Esophagus (tissue), 2 donors: ENCODE results near the gene CNTNAP5. TPM values are rescaled to one million over a fixed set of nuclear protein-coding genes. Genes with fewer than 3 reads are reported as not detected.
"Not testable (repeated sequence)": the region's sequence is repeated elsewhere in the genome, so short reads cannot be mapped to it uniquely, and the experiment has no call there.

ENCODE experiments used
- H3K27ac ChIP-seq, 2 donors: one replicate each; pipeline ENCODE4 v1.5.1; 2013; ENCODE audit warnings: low read depth in 2 of 2, mild to moderate bottlenecking in 2 of 2, inconsistent platforms in 1 of 2, low read length in 1 of 2, moderate library complexity in 1 of 2
- H3K27me3 ChIP-seq, 2 donors: one replicate each; pipeline ENCODE4 v1.6.1; 2013; ENCODE audit warnings: low read length in 2 of 2, control low read depth in 1 of 2, mild to moderate bottlenecking in 1 of 2; ENCODE audit not compliant: insufficient read depth in 2 of 2, control insufficient read depth in 1 of 2
- H3K36me3 ChIP-seq, 2 donors: one replicate each; pipeline ENCODE4 v1.6.1; 2013; ENCODE audit warnings: low read length in 1 of 2; ENCODE audit not compliant: control insufficient read depth in 2 of 2, insufficient read depth in 2 of 2
- H3K4me1 ChIP-seq, 2 donors: one replicate each; pipeline ENCODE4 v1.6.1; 2013; ENCODE audit warnings: low read length in 1 of 2; ENCODE audit not compliant: control insufficient read depth in 2 of 2, insufficient read depth in 2 of 2
- H3K4me3 ChIP-seq, 2 donors: one replicate each; pipeline ENCODE4 v1.5.1; 2013; ENCODE audit warnings: low read length in 2 of 2, mild to moderate bottlenecking in 2 of 2, low read depth in 1 of 2, moderate library complexity in 1 of 2
- H3K9me3 ChIP-seq, 2 donors: one replicate each; pipeline ENCODE4 v1.6.1; 2013; ENCODE audit warnings: mild to moderate bottlenecking in 2 of 2, low read depth in 1 of 2, low read length in 1 of 2, moderate library complexity in 1 of 2; ENCODE audit not compliant: control insufficient read depth in 2 of 2, insufficient read depth in 1 of 2
- WGBS, 2 donors: extraction: QIAGEN DNeasy Blood & Tissue Kit; methylation state at CpG; one replicate each; pipeline ENCODE4 v1.1.7; 2013; 5-methylcytosine and 5-hydroxymethylcytosine counted together
- polyA plus RNA-seq, 2 donors: library from polyadenylated mRNA; stranded (reverse); fragments of 200-250 nt; gene quantifications; one replicate each; pipeline ENCODE4 v1.2.3, GENCODE V29; 2013
- donor health status: healthy with polysubstance abuse.
- donor health status: Bipolar disorder and iron deficiency.

The CNTNAP5 gene
- polyA plus RNA-seq, 2 donors, result not detected

DNA sequence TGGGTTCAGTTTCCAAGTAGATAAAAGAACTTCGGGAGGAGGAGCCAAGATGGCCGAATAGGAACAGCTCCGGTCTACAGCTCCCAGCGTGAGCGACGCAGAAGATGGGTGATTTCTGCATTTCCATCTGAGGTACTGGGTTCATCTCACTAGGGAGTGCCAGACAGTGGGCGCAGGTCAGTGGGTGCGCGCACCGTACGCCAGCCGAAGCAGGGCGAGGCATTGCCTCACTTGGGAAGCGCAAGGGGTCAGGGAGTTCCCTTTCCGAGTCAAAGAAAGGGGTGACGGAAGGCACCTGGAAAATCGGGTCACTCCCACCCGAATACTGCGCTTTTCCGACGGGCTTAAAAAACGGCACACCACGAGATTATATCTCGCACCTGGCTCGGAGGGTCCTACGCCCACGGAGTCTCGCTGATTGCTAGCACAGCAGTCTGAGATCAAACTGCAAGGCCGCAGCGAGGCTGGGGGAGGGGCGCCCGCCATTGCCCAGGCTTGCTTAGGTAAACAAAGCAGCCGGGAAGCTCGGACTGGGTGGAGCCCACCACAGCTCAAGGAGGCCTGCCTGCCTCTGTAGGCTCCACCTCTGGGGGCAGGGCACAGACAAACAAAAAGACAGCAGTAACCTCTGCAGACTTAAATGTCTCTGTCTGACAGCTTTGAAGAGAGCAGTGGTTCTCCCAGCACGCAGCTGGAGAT lies 382.9 kb downstream of the CNTNAP5 start:
- H3K9me3 ChIP-seq, H3K4me1 ChIP-seq, H3K36me3 ChIP-seq, H3K4me3 ChIP-seq, H3K27me3 ChIP-seq, H3K27ac ChIP-seq: not testable (repeated sequence)
- 79 to 82% methylated on average over 16 to 34 of the region's 35 CpGs for WGBS, 2 donors

GRCh38 chr2:124424074-124424473 lies 399.0 kb downstream of the CNTNAP5 start:
- 83 to 93% methylated on average over 1 of the region's 1 CpG for WGBS, 2 donors
- Histone ChIP-seq H3K27ac (no peak overlapping the region), H3K36me3 (no peaks in the 10 kb centered on the region), H3K4me1 (no peaks in the 10 kb centered on the region), H3K27me3 (no peaks in the 10 kb centered on the region), H3K9me3 (peaks cover 0 to 2% of the 10 kb centered on the region in 2 donors), H3K4me3 (no peak overlapping the region)

- 65 to 71% methylated on average over 2 of the region's 2 CpGs for WGBS, 2 donors
- Histone ChIP-seq H3K4me1 (no peaks in the 10 kb centered on the region), H3K27ac (no peak overlapping the region), H3K27me3 (no peaks in the 10 kb centered on the region), H3K36me3 (no peaks in the 10 kb centered on the region), H3K9me3 (peaks cover 0 to 2% of the 10 kb centered on the region in 2 donors), H3K4me3 (no peak overlapping the region)
Observed at GRCh38 chr2:124426122-124426521, 401.0 kb downstream of the CNTNAP5 start.

GRCh38 chr2:124426625-124427024 lies 401.5 kb downstream of the CNTNAP5 start:
- Histone ChIP-seq H3K9me3 (peaks cover 0 to 2% of the 10 kb centered on the region in 2 donors), H3K4me3 (no peak overlapping the region), H3K4me1 (no peaks in the 10 kb centered on the region), H3K27ac (no peak overlapping the region), H3K36me3 (no peaks in the 10 kb centered on the region), H3K27me3 (no peaks in the 10 kb centered on the region)
- WGBS, 2 donors, result 70 to 72% methylated on average over 2 of the region's 2 CpGs

DNA sequence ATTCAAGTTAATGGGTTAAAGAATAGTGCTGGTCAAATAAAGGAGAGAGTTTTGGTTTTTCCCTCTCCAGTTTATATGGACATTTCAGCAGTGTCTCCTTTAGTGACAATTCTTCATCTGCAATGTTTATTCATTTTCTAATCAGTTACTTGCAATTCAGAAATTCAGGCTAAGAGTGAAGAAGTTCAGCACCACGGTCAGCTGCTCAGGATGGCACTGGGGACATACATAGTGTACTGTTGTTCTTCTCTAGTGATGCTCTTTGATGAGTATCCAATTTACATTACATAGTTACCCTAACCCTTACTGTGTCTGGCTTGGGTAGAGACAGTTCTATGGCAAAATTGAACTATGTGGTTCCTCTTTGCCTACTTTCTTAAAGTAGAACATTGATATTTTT lies 412.7 kb downstream of the CNTNAP5 start:
- Histone ChIP-seq H3K9me3 (no peaks in the 10 kb centered on the region), H3K36me3 (no peaks in the 10 kb centered on the region), H3K27me3 (no peaks in the 10 kb centered on the region), H3K4me3 (no peak overlapping the region), H3K4me1 (no peaks in the 10 kb centered on the region), H3K27ac (no peak overlapping the region)
- 63 to 69% methylated on average over 1 of the region's 1 CpG for WGBS, 2 donors

DNA sequence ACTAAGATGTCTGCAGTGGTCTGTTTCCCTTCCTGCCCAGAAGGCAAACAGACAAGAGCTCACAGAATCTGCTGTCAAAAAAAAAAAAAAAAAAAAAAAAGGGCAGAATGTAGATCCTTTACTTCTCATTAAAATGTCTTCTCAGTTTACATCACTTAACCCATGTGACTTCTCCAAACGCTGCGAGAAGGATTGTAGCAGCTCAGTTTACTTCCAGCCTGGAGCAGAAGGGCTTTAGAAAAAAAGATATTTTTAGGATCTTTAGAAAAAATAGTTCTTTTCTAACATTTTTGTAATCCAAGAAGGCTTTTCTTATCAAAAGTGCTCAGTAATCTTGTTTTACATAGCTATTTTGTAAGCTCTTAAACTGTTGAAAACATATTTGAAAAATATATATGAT lies 425.4 kb downstream of the CNTNAP5 start:
- H3K9me3 ChIP-seq, result peaks cover 0 to 6% of the 10 kb centered on the region in 2 donors
- no peak overlapping the region for H3K4me3 ChIP-seq
- H3K4me1 ChIP-seq, result no peaks in the 10 kb centered on the region
- 53% methylated on average over 2 of the region's 2 CpGs for WGBS, 2 donors
- no peaks in the 10 kb centered on the region for H3K36me3 ChIP-seq
- no peaks in the 10 kb centered on the region for H3K27me3 ChIP-seq
- no peak overlapping the region for H3K27ac ChIP-seq

GRCh38 chr2:124476291-124476690 lies 451.2 kb downstream of the CNTNAP5 start:
- WGBS, 2 donors, result 87 to 90% methylated on average over 2 of the region's 2 CpGs
- Histone ChIP-seq H3K4me1 (no peaks in the 10 kb centered on the region), H3K27me3 (no peaks in the 10 kb centered on the region), H3K9me3 (no peaks in the 10 kb centered on the region), H3K36me3 (no peaks in the 10 kb centered on the region), H3K4me3 (no peak overlapping the region), H3K27ac (no peak overlapping the region)

GRCh38 chr2:124478761-124479160 lies 453.7 kb downstream of the CNTNAP5 start:
- Histone ChIP-seq H3K4me3 (no peak overlapping the region), H3K36me3 (no peaks in the 10 kb centered on the region), H3K27me3 (no peaks in the 10 kb centered on the region), H3K9me3 (peaks cover 0 to 2% of the 10 kb centered on the region in 2 donors), H3K27ac (no peak overlapping the region), H3K4me1 (no peaks in the 10 kb centered on the region)
- 83 to 87% methylated on average over 6 of the region's 6 CpGs for WGBS, 2 donors

- H3K27ac ChIP-seq, result no peak overlapping the region
- 26 to 42% methylated on average over 4 of the region's 4 CpGs for WGBS, 2 donors
- H3K4me3 ChIP-seq, result no peak overlapping the region
- H3K4me1 ChIP-seq, result no peaks in the 10 kb centered on the region
- H3K36me3 ChIP-seq, result no peaks in the 10 kb centered on the region
- no peaks in the 10 kb centered on the region for H3K27me3 ChIP-seq
- H3K9me3 ChIP-seq, result peaks cover 0 to 2% of the 10 kb centered on the region in 2 donors
Observed at GRCh38 chr2:124480958-124481357, 455.9 kb downstream of the CNTNAP5 start.

- Histone ChIP-seq H3K27me3 (no peaks in the 10 kb centered on the region), H3K36me3 (no peaks in the 10 kb centered on the region), H3K4me1 (no peaks in the 10 kb centered on the region), H3K27ac (no peak overlapping the region), H3K4me3 (no peak overlapping the region), H3K9me3 (peaks cover 0 to 2% of the 10 kb centered on the region in 2 donors)
- WGBS, 2 donors, result 58 to 65% methylated on average over 8 of the region's 8 CpGs
Observed at GRCh38 chr2:124482044-124482443, 457.0 kb downstream of the CNTNAP5 start.
